22Rv1 (cell line): ENCODE measurements around the gene KLRC2.

Source experiments
- ZFX ChIP-seq: fragments of 450-650 bp; IDR thresholded peaks from 2 replicates; pipeline ENCODE4 v1.6.1; 2017; ENCODE audit warnings: antibody characterized with exemption, borderline replicate concordance
- TF ChIP-seq, protein P1 (sequence below): fragments of 450-650 bp; IDR thresholded peaks from 2 replicates; pipeline ENCODE4 v1.5.1; 2017; ENCODE audit warnings: mild to moderate bottlenecking

DNA sequence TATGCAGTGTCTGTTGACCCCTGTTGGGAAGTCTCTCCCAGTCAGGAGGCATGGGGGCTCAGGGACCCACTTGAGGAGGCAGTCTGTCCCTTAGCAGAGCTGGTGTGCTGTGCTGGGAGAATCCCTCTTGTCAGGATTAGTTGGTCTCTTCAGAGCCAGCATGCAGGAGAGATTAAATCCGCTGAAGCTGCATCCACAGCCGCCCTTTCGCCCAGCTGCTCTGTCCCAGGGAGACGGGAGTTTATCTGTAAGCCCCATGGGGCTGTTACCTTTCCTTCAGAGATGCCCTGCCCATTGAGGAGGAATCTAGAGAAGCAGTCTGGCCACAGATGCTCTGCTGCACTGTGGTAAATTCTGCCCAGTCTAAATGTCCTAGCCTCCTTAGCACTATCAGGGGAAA is 30.5 kb upstream of the KLRC2 start:
- TF ChIP-seq, protein P1, sequence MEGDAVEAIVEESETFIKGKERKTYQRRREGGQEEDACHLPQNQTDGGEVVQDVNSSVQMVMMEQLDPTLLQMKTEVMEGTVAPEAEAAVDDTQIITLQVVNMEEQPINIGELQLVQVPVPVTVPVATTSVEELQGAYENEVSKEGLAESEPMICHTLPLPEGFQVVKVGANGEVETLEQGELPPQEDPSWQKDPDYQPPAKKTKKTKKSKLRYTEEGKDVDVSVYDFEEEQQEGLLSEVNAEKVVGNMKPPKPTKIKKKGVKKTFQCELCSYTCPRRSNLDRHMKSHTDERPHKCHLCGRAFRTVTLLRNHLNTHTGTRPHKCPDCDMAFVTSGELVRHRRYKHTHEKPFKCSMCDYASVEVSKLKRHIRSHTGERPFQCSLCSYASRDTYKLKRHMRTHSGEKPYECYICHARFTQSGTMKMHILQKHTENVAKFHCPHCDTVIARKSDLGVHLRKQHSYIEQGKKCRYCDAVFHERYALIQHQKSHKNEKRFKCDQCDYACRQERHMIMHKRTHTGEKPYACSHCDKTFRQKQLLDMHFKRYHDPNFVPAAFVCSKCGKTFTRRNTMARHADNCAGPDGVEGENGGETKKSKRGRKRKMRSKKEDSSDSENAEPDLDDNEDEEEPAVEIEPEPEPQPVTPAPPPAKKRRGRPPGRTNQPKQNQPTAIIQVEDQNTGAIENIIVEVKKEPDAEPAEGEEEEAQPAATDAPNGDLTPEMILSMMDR, result no peak
- TF ChIP-seq ZFX, result no peak
